GM18861 (cell line): ENCODE data around the gene AVL9.

ENCODE experiments used
- ATAC-seq: cut with Tn5 transposase; IDR thresholded peaks from one replicate; pipeline ENCODE4 v1.9.1; 2021; ENCODE audit not compliant: unreplicated experiment

The AVL9 gene

GRCh38 chr7:32533276-32534029, 38.2 kb downstream of the AVL9 start:
- no peak for ATAC-seq

GRCh38 chr7:32535162-32535702, 39.9 kb downstream of the AVL9 start:
- no peak for ATAC-seq

- ATAC-seq: no peak
These were observed 40.7 kb downstream of the AVL9 start for GRCh38 chr7:32536016-32536415.

GRCh38 chr7:32536585-32536984, 41.3 kb downstream of the AVL9 start:
- no peak for ATAC-seq

- ATAC-seq: no peak
These were observed 42.5 kb downstream of the AVL9 start for GRCh38 chr7:32537760-32538159.

- ATAC-seq: no peak
These were observed 44.1 kb downstream of the AVL9 start for GRCh38 chr7:32539366-32539765.

GRCh38 chr7:32539919-32540531, 44.7 kb downstream of the AVL9 start:
- ATAC-seq: no peak

- ATAC-seq: no peak
These were observed 47.3 kb downstream of the AVL9 start for GRCh38 chr7:32542595-32542994.

GRCh38 chr7:32559480-32559879, 64.2 kb downstream of the AVL9 start:
- ATAC-seq: no peak

GRCh38 chr7:32560075-32560474, 64.8 kb downstream of the AVL9 start:
- no peak for ATAC-seq

GRCh38 chr7:32561613-32562012, 66.3 kb downstream of the AVL9 start:
- ATAC-seq: no peak

- ATAC-seq: no peak
These were observed 69.3 kb downstream of the AVL9 start for GRCh38 chr7:32564542-32564941.

- ATAC-seq: no peak
These were observed 74.3 kb downstream of the AVL9 start for GRCh38 chr7:32569388-32570289.

GRCh38 chr7:32573110-32573687, 77.9 kb downstream of the AVL9 start:
- no peak for ATAC-seq

GRCh38 chr7:32574626-32575025, 79.3 kb downstream of the AVL9 start:
- no peak for ATAC-seq

GRCh38 chr7:32577421-32577820, 82.1 kb downstream of the AVL9 start:
- no peak for ATAC-seq

- ATAC-seq: no peak
These were observed 84.5 kb downstream of the AVL9 start for GRCh38 chr7:32579776-32580175.

- no peak for ATAC-seq
These were observed 85.4 kb downstream of the AVL9 start for GRCh38 chr7:32580646-32581045.

GRCh38 chr7:32582036-32582435, 86.7 kb downstream of the AVL9 start:
- ATAC-seq: no peak

- no peak for ATAC-seq
These were observed 88.5 kb downstream of the AVL9 start for GRCh38 chr7:32583791-32584190.
